Measurements from ENCODE around the gene OR2T3.
"Not testable (repeated sequence)": the region's sequence is repeated elsewhere in the genome, so short reads cannot be mapped to it uniquely, and the experiment has no call there.

GRCh38 chr1:248427526-248428191, 45.5 kb upstream of the OR2T3 start:
- TF ChIP-seq CTCF (conservative IDR thresholded peaks at IDR 0.05 in 1 of 2, IDR thresholded peaks at IDR 0.05 in 1 of 2; ENCODE audit: extremely low read depth in 1 of 2, insufficient read depth in 1 of 2, low read depth in 1 of 2, low read length in 2 of 2); EZH2 (IDR thresholded peaks at IDR 0.05; ENCODE audit: borderline replicate concordance, low read length): not testable (repeated sequence)

Measured in mammary epithelial cell (primary cell).